ENCODE measurements around the gene ZNF497.
A peak's percentile ranks its signal among the peaks of the same experiment; 100 is the strongest.

ZNF497 gene

GRCh38 chr19:58362272-58362994 lies at the start of gene ZNF497:
Gene ZNF497 (minus strand): TSS chr19:58362751. CDS start chr19:58357635, 5,116 bp downstream.
- peak; percentile 97 to 98 (median 98) for DNase-seq

GRCh38 chr19:58409010-58409790 lies 46.6 kb upstream of the ZNF497 start:
- DNase-seq, result peak in 1 of 3 donors; percentile 42

- DNase-seq, result peak; percentile 96 to 98 (median 98)
Measured at GRCh38 chr19:58408152-58409009, 45.8 kb upstream of the ZNF497 start, which contains the start of gene ZNF584. Gene ZNF584 (plus strand): TSS chr19:58408649. CDS start chr19:58409148, 499 bp downstream.

GRCh38 chr19:58407658-58408151 lies 45.2 kb upstream of the ZNF497 start:
- DNase-seq, result peak in 1 of 3 donors; percentile 14

DNA sequence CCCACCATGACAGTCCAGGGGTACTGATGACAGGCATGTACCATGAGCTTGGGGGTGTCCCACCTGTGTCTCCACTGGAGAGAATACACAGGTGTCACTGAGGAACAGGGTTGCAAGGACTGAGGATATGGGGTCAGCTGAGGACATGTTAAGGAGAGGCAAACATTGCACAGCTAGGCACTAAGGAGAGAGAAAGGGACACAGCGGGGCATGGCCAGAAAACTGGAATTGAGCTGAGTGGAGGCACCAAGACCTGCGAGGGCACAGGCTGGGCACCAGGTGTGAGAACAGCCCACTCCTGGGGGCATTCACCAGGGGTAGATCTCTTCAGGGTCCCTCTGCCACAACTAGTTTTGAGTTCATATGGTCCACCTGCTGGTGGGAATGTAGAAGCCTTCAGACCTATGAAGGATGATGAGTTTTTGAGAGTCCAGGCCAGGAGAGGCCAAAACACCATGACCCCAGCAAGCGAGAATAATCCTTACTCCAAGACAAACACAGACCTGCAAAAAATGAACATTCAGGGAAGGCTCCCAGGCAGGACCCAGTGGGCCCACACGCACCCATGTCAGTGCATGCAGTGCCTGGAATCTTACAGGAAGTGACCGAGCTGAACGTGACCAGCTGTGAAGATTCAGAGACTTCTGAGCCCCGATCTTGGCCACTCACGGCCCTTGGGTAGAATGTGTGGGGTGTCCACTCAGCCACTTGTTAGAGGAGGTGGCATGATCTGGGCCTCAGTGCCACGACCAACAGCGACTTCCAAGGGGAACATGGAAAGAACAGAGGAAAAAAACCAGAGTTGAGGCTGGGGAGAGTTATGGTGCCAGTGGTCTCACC lies 44.5 kb upstream of the ZNF497 start:
- peak in 2 of 3 donors; percentile 21 to 27 for DNase-seq

DNA sequence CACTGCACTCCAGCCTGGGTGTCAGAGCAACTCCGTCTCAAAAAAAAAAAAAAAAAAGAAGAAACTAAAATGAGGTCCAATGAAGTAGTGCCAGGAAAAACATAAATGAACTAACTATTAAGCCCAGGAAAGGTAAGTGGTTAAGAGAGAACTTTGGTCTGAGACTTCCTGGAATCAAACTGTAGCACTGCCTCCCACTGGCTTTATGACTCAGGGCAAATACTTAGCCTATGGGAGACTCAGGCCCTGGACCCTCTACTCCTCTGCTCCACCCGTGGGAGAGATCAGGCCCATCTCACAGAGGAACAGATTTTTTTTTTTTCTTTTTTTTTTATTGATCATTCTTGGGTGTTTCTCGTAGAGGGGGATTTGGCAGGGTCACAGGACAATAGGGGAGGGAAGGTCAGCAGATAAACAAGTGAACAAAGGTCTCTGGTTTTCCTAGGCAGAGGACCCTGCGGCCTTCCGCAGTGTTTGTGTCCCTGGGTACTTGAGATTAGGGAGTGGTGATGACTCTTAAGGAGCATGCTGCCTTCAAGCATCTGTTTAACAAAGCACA lies 41.4 kb upstream of the ZNF497 start:
- peak in 1 of 3 donors; percentile 28 for DNase-seq

DNA sequence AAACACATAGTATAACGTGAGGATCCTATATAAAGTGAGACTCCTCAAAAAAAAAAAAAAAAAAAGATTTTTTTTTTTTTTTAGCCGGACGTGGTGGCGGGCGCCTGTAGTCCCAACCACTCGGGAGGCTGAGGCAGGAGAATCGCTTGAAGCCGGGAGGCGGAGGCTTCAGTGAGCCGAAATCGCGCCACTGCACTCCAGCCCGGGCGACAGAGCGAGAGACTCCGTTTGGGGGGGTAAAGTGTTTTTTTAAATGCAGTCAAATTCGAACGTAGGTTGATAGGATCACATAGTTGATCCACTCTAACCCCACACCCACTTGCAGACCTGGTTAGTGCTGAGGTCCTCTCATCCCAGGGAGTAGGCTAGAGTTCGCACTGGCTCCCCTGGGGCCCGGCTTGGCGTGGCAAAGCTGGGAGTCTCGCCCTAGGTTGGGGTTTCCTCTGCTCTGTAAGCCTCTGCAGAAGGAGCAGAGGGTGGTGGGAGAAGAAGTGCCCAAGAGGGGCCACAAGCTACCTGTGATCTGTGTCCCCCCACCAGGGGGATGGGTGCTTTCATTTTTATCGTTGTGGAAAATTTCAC lies 39.4 kb upstream of the ZNF497 start:
- no peak for DNase-seq

GRCh38 chr19:58400916-58401839 lies 38.6 kb upstream of the ZNF497 start:
- DNase-seq, result peak; percentile 100

- peak in 1 of 3 donors; percentile 16 for DNase-seq
Measured at GRCh38 chr19:58400316-58400915, 37.9 kb upstream of the ZNF497 start.

DNA sequence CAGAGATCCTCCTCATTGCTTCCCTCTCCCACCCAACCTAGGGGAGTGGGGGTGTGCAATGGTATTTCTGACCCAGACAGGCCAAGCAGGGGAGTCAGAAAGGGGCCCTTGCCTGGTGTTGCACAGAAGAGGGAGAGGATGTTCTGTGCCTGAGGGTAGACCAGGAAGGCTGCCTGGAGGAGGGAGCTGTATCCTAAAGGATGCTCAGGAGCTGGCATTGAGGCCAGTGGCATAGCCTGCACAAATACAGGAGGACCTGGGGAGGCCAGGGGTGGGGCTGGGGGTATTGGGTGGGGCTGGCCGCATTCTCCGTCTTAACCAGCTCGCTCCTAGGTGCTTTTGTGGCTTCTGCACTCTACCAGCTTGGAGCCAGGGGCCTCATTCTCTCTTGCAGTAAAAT lies 37.4 kb upstream of the ZNF497 start:
- no peak for DNase-seq

DNA sequence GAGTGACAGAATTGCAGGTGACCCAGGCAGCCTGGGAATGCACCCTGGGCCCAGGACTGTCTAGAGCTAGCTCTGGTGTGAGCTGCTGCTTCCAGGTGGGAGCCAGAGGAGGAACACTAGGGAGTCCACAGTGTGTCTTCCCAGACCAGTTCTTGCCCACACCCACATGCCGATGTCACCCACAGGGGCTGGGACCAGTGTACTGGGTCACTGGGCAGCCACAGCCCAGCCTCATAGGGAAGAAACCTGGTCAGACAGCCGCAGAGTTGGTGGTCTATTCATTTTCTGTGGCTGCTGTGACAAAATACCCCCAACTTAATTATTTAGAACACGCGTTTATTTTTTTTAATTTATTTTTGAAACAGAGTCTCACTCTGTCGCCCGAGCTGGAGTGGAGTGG lies 36.0 kb upstream of the ZNF497 start:
- peak in 1 of 3 donors; percentile 9 for DNase-seq

GRCh38 chr19:58398087-58398486 lies 35.5 kb upstream of the ZNF497 start:
- DNase-seq, result peak in 1 of 3 donors; percentile 8

DNA sequence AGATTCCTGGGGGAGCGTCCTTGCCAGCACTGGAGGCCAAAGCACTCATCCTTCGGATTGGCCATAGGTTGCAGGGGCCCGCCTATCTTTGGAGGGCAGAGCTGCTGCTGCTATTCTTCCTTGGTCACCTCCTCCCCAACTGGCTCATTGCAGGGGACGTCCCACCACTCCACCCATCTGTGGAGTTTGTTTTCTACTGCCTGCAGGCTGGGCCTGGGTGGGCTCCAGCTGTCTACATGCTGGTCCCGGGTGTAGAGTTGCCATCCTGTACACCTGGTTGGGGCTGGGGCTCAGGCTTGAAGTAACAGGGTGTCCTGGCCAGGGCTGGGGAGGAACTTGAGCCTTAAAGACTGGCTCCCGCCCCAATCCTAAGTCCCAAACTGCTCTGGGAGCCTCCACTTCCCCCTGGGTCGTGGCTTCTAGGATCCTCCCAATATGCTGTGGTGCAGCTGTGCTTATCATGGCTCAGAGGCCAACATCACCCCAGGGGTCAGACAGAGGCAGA lies 35.0 kb upstream of the ZNF497 start:
- peak in 1 of 3 donors; percentile 15 for DNase-seq

DNA sequence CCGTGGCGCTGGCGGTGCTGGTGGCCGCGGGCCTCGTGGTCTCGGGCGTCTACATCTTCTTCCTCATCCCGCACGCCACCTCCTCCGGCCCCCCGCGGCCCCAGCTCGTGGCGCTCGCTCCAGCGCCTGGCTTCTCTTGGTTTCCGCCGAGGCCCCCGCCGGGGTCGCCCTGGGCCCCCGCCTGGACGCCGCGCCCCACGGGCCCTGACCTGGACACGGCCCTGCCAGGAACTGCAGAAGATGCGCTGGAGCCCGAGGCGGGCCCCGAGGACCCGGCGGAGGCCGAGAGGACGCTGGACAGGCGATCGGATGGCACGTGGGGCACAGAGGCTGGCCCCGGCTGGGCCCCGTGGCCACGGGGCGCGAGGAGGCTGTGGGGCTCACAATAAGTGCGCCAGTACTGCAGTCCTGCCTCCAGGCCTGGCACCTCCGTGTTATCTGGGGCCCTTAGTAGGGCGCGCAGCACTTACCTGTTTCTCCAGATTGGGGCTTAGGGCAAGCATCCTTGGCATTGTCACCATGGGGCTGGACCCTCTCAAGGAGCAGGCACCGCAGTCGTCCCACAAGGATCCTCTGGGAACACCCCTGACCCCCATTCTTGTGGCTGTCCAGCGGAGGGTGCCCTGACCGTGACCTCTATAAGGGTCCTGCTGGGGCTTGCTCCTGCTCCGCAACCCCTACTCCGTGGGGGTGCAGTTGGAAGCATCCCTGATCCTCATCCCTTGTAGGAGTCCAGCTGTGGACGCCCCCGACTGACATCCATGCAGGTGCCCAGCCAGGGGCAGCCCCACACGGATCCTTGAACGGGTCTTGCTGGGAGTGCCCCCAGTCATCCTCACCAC lies 34.4 kb upstream of the ZNF497 start:
- peak in 1 of 3 donors; percentile 18 for DNase-seq

DNA sequence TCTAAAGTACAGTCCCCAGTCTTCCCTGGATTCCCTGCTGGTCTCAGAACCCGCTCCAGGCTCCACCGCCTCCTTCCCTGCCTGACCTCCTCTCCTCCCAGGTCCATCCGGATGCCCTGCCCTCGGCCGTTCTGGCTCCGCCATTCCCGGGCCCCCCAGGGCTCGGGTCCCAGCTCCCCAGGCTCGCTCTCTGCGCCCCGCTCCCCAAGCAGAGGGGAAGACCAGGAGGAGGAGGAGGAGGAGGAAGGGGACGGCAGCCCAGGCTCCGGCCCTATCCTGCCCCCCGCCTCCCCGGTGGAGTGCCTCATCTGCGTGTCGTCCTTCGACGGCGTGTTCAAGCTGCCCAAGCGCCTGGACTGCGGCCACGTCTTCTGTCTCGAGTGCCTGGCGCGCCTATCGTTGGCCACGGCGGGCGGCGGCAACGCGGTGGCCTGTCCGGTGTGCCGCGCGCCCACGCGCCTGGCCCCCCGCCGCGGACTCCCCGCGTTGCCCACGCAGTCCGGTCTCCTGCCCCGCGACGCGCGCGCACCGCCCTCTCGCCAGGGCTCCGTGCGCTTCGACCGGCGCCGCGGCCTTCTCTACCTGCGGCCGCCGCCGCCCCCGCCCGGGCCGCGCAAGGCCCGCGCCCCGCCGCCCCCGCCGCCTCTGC lies 33.6 kb upstream of the ZNF497 start:
- DNase-seq, result peak in 2 of 3 donors; percentile 22 to 31

DNA sequence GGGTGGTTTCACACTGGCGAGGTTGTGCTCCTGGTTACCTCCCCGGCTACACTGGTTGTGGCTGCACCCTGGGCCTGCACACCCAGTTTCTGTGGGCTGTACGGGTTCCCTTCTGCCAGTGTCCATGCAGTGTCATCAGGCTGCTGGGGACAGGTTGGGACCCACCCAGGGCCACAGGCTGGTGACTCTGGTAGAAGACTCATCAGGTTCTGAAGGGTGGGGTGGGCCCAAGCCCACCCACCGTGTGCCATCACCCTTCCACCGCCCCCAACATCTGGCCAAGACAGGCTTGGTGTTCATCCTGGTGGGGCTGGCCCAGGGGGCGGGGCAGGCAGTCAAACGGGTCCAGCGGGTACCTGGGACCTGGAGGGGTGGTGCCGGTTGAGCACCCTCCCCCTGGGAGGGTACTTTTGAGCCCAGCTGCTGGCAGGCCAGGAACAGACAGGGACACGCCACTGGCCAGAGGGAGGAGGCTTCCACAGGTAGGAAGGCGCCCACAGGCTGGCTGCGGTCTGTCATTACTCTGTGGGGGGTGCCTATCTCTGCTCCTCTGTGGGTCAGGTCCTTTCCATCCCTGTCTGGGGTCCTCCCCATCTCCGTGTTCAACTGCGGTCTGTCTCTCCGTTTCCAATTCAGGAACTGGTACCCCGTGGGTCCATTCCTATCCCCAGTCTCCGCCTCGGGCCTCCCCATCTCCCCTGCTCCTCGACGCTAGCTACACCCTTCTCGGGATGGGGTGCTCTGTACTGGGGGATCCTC lies 32.8 kb upstream of the ZNF497 start, which contains the start of gene RNF225:
RNF225 (plus strand) TSS at position 437 of the 759 bp plus-strand sequence. CDS start 434 bp downstream, outside the sequence.
- DNase-seq, result peak in 1 of 3 donors; percentile 6

GRCh38 chr19:58394821-58395219 lies 32.3 kb upstream of the ZNF497 start:
- peak in 1 of 3 donors; percentile 10 for DNase-seq
